BE2C (cell line): ENCODE results near the gene LZTS2.

Experiments used
- DNase-seq: peaks from one replicate; pipeline ENCODE4 v3.0.0-alpha.2; 2020
- H3K27me3 ChIP-seq: fragments of 250-450 bp; sonication (Bioruptor Pico); 2 replicates; pipeline ENCODE4 v1.5.1; 2020; ENCODE audit warnings: mild to moderate bottlenecking
- H3K36me3 ChIP-seq: fragments of 250-450 bp; sonication (Bioruptor Pico); 2 replicates; pipeline ENCODE4 v1.5.1; 2020; ENCODE audit warnings: mild to moderate bottlenecking
- H3K4me1 ChIP-seq: fragments of 250-450 bp; sonication (Bioruptor Pico); 2 replicates; pipeline ENCODE4 v1.5.1; 2020
- H3K4me3 ChIP-seq: 2 replicates; pipeline ENCODE4 v1.5.1; 2011; ENCODE audit warnings: low read depth, low read length
- H3K9me3 ChIP-seq: fragments of 250-450 bp; sonication (Bioruptor Pico); 2 replicates; pipeline ENCODE4 v1.5.1; 2020
- CTCF ChIP-seq: IDR thresholded peaks from 2 replicates; pipeline ENCODE4 v1.5.1; 2012; ENCODE audit warnings: mild to moderate bottlenecking, low read depth, low read length

LZTS2 gene

GRCh38 chr10:100967332-100967731 is 32.3 kb upstream of the LZTS2 start:
- no peak for DNase-seq
- no peaks in the 10 kb centered on the region for H3K27me3 ChIP-seq
- H3K4me1 ChIP-seq, result no peaks in the 10 kb centered on the region
- no peaks in the 10 kb centered on the region for H3K36me3 ChIP-seq
- H3K4me3 ChIP-seq, result no peak overlapping the region
- no peaks in the 10 kb centered on the region for H3K9me3 ChIP-seq
- TF ChIP-seq CTCF, result no peak

GRCh38 chr10:100968062-100968736 is 31.4 kb upstream of the LZTS2 start:
- H3K4me1 ChIP-seq, result no peaks in the 10 kb centered on the region
- H3K4me3 ChIP-seq, result no peak overlapping the region
- H3K36me3 ChIP-seq, result no peaks in the 10 kb centered on the region
- H3K27me3 ChIP-seq, result no peaks in the 10 kb centered on the region
- no peaks in the 10 kb centered on the region for H3K9me3 ChIP-seq
- TF ChIP-seq CTCF, result no peak
- DNase-seq, result no peak

GRCh38 chr10:100968863-100969186 is 30.8 kb upstream of the LZTS2 start:
- Histone ChIP-seq H3K4me3 (peak overlapping the region; percentile 43), H3K9me3 (no peaks in the 10 kb centered on the region), H3K27me3 (no peaks in the 10 kb centered on the region), H3K4me1 (no peaks in the 10 kb centered on the region), H3K36me3 (no peaks in the 10 kb centered on the region)
- no peak for TF ChIP-seq CTCF
- no peak for DNase-seq

GRCh38 chr10:100969187-100970075 is 30.2 kb upstream of the LZTS2 start, which contains the start of gene SEMA4G:
TSS of gene SEMA4G (plus strand) at chr10:100969504. CDS start at chr10:100972913, 3,409 bp downstream.
- Histone ChIP-seq H3K36me3 (no peaks in the 10 kb centered on the region), H3K27me3 (no peaks in the 10 kb centered on the region), H3K9me3 (no peaks in the 10 kb centered on the region), H3K4me3 (peak within 1 kb of the TSS; percentile 68), H3K4me1 (no peaks in the 10 kb centered on the region)
- TF ChIP-seq CTCF, result peak; percentile 61
- DNase-seq, result peak; percentile 67

- no peak for DNase-seq
- peak overlapping the region; percentile 68 for H3K4me3 ChIP-seq
- no peak for TF ChIP-seq CTCF
Observed at GRCh38 chr10:100970076-100970913, 29.3 kb upstream of the LZTS2 start.

More at GRCh38 chr10:100970076-100970913, 29.3 kb upstream of the LZTS2 start:
- H3K27me3 ChIP-seq, result no peaks in the 10 kb centered on the region
- H3K9me3 ChIP-seq, result no peaks in the 10 kb centered on the region
- H3K4me1 ChIP-seq, result no peaks in the 10 kb centered on the region
- H3K36me3 ChIP-seq, result no peaks in the 10 kb centered on the region
